NCI-H2107 treated with DMSO at 0.1 percent for 48 hours (cell line): ENCODE data around the gene NDUFS8.

ENCODE experiments used
- DNase-seq: peaks from one replicate; lab custom pipeline; 2025; ENCODE audit not compliant: unreplicated experiment; lab: John Stamatoyannopoulos, UW

Gene NDUFS8

GRCh38 chr11:68076371-68077042 lies 46.0 kb downstream of the NDUFS8 start:
- DNase-seq, result no peak

GRCh38 chr11:68077617-68078582 lies 47.4 kb downstream of the NDUFS8 start:
- DNase-seq, result no peak

DNA sequence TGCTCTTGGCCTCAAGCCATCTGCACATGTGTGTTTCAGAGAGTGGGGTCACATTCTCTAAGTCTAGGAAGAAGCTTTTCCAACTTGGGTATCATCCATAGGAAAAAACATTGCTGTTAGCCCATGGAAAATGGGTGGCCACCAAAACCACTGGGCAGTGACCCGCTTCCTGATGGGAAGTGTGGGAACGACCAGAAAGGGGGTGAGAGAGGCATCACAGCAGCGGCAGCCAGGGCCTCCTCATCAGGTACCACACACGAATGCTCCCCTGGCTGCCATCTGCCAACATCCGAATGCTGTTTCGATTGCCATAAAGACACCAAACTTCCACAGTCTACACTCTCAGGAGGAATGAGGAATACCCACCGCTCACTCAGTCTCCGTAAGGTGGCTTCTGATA lies 50.4 kb downstream of the NDUFS8 start:
- DNase-seq, result no peak

DNA sequence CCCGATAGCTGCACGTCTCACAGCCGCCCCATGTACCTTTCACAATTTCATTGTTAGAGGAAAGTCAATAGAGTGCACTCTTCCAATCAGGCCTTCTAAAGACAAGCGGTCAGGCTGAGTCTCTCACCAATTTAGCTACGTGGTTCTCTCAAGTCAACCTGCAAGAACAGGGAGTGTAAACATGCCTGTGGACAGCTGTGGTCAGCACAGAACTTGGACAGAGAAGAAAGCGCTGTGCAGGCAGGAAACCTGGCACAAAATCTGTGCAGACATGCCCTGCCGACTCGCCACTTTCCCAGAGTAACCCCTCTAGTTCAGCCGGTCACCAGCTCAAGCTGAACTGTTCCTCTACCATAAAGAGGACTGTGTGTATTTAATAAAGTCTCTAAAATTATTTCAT lies 51.2 kb downstream of the NDUFS8 start:
- DNase-seq, result no peak

GRCh38 chr11:68082481-68082880 lies 52.0 kb downstream of the NDUFS8 start:
- DNase-seq, result no peak

DNA sequence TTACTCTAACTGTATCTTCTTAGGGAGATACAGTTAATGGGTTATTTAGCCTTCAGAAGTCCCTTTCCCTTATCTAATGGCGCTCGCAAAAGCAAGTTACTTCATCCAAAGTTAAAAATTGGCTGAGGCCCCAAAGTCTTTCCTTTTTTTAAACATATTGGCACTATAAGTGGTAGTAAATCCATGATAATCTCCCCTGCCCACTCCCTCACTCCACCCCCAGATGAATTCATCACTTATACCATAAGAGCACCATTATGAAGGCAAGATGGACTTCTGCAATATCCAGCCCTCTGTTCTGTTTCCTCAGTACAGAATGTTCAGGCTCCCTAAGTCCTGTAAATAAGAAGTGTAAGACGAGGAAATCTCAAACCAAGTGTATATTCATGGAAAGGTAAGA lies 53.0 kb downstream of the NDUFS8 start:
- no peak for DNase-seq
